HepG2 (cell line): Measurements from ENCODE around the gene HLA-DQB2.

ENCODE experiments used
- ARID3A ChIP-seq: IDR thresholded peaks from 2 replicates; pipeline ENCODE4 v1.6.1; 2012; ENCODE audit warnings: low read depth, low read length, improper control_type of control experiment
- CTCF ChIP-seq: sonication (generic); formaldehyde crosslinking; IDR thresholded peaks from 2 replicates; pipeline ENCODE4 v1.5.0; 2020; ENCODE audit warnings: mild to moderate bottlenecking, missing genetic modification reagents, moderate library complexity
- FOXA1 ChIP-seq, 2 experiments: fragments of 450-650 bp in 1 of 2; sonication (generic) in 1 of 2; formaldehyde crosslinking in 1 of 2; IDR thresholded peaks; 2 replicates each; pipeline versions ENCODE4 v1.4.0 to v1.6.1; 2016 to 2020; ENCODE audit warnings: missing genetic modification reagents in 1 of 2
- FUBP1 ChIP-seq: sonication (generic); formaldehyde crosslinking; IDR thresholded peaks from 2 replicates; pipeline ENCODE4 v1.5.1; 2020; ENCODE audit warnings: missing genetic modification reagents, mild to moderate bottlenecking, borderline replicate concordance
- NR2C2 ChIP-seq: sonication (generic); formaldehyde crosslinking; IDR thresholded peaks from 2 replicates; pipeline ENCODE4 v1.4.0; 2020; ENCODE audit warnings: missing genetic modification reagents, mild to moderate bottlenecking, moderate library complexity, borderline replicate concordance
- TBL1XR1 ChIP-seq: fragments of 150-350 bp; IDR thresholded peaks from 2 replicates; pipeline ENCODE4 v1.6.1; 2014; ENCODE audit warnings: borderline replicate concordance, low read length; ENCODE audit not compliant: partially characterized antibody
- TOPORS ChIP-seq: sonication (generic); formaldehyde crosslinking; IDR thresholded peaks from 2 replicates; pipeline ENCODE4 v1.8.0; 2023; ENCODE audit warnings: mild to moderate bottlenecking, missing genetic modification reagents
- TRIM24 ChIP-seq: sonication (generic); formaldehyde crosslinking; IDR thresholded peaks from 2 replicates; pipeline ENCODE4 v1.8.0; 2022; ENCODE audit warnings: mild to moderate bottlenecking, missing genetic modification reagents
- ZBTB38 ChIP-seq: sonication (generic); formaldehyde crosslinking; IDR thresholded peaks from 2 replicates; pipeline ENCODE4 v1.5.1; 2020; ENCODE audit warnings: mild to moderate bottlenecking, missing genetic modification reagents
- ZNF768 ChIP-seq: sonication (generic); formaldehyde crosslinking; IDR thresholded peaks from 2 replicates; pipeline ENCODE4 v1.4.0; 2020; ENCODE audit warnings: missing genetic modification reagents
- ZNF777 ChIP-seq: sonication (generic); formaldehyde crosslinking; IDR thresholded peaks from 2 replicates; pipeline ENCODE4 v1.4.0; 2020; ENCODE audit warnings: missing genetic modification reagents

- TF ChIP-seq NR2C2 (CRISPR knock-in tag) (no peak), ZNF768 (CRISPR knock-in tag) (no peak), TOPORS (CRISPR knock-in tag) (no peak), TBL1XR1 (no peak), ARID3A (no peak), TRIM24 (CRISPR knock-in tag) (no peak), FOXA1 (IDR thresholded peaks at IDR 0.05) (no peak), FOXA1 (CRISPR knock-in tag; IDR thresholded peaks at IDR 0.05) (no peak), FUBP1 (no peak), ZNF777 (CRISPR knock-in tag) (no peak), ZBTB38 (no peak), CTCF (CRISPR knock-in tag) (no peak)
Measured at GRCh38 chr6:32774426-32774825, 11.1 kb upstream of the HLA-DQB2 start.
